ENCODE results near the gene MAP3K6.
A peak's percentile ranks its signal among the peaks of the same experiment; 100 is the strongest.

MAP3K6 gene

DNA sequence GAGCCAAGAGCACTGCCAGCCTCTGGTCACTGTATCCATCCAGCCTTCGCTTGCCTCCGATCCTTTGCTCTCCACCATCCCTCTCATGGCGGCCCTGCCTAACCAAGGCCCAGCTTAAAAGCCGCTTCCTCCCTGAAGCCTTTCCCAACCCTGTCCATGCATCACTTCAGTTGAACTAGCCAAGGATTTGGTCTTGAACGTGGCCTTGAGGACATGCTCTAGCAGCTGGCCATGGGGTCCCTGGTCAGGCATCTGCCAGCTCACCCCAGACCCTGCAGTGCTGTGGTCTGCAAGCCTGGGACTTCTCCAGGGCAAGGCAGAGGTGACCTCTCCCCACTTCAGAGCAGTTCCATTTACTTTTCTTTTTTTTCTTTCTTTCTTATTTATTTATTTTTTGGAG lies 30.0 kb downstream of the MAP3K6 start:
- DNase-seq (ENCODE audit: low read depth in 3 of 3, low spot score in 1 of 3) = no peak

DNA sequence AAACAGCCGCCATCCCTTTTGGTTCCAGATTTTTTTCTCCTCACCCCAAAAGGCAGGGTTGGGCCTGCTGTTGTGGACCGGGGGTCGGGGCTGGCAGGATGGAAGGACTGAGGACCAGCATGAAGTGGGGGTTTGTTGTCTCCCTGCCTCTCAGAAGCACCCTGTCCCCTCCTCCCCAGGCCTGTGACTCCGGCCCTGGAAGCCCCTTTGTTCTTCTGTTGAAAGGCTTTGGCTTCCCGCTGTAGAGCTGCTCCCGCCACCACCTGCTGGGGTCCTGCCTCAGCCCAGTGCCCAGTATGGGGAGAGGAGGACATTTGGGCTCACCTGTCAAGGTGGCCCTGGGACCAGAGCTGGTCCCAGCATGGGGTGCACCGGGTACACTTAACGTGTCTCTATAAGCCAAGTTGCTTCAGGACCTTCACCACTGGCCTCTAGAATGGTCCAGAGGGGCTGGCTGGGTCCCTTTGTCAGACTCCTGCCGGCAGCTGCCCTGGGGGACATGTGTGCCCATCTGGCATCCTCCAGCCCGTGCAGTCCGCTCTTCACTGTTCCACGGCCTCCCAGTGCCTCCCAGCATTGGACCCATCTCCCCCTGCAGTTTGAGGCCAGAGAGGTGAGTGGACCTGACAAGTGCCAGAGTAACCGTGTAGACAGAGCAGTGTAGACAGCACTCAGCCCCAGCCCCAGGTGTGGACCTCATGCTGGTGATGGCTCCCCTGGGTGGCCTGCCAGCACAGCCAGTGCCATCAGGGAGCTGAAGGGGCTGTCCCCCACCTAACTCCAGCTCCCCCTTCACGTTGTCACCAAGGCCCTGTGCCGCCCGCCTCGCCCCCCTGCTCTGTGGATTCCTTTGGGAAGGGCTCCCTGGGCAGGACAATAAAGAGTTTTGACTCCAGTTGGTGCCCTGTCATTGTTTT lies 31.0 kb downstream of the MAP3K6 start:
- DNase-seq (ENCODE audit: low read depth in 3 of 3, low spot score in 1 of 3) = no peak

DNA sequence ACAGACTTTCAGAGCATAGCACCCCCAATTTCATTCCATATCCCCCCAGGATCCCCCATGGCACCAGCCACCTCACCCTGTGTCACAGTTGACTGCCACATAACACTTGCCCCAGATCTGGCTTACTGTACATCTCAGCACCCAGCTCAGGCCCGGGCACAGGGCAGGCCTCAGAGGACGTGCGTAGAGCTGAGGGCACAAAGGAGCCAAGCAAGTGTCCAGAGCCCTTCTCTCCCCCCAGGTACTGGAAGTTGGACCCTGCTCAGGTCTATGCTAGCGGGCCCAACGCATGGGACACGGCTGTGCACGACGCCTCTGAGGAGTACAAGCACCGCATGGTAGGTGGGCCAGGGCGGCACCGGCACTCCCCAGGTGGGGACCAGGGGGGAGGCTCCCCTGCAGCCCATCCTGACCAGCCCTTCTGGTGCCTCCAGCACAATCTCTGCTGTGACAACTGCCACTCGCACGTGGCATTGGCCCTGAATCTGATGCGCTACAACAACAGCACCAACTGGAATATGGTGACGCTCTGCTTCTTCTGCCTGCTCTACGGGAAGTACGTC lies 33.0 kb downstream of the MAP3K6 start:
- DNase-seq (ENCODE audit: low read depth in 3 of 3, low spot score in 1 of 3) = no peak

DNA sequence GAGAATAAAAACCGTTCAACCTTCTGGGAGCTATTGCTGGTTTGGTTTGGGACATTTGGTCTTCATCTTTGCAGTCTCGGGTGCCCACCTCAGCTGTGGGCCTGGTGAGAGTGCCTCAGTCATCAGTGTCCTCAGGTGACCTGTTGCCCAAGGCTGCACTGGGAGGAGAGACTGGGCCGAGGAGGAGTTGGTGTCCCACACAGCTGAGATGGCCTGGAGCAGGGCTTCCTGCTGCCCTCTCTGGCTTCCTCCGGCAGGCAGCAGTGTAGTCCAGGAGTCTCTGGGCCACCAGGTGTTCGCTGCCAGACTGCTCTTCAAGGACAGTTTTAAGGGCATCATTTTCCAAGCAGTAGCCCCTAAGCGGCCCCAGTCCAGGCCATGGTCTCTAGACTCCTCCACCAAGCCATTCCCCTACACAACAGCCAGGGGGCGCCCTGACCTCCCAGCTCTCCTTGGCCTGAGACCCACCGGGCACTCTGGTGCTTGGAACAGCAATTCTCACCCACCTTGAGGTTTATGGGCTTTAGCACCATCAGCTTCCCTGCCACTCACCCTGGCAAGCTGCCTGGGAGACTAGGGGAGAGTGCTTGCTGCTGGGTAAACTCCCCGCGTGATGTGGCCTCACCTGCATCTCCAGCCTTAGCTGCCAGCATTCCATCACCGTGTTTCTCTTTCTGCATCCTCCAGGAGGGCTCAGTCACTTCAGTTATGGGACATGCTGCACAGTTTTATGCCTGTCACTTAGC lies 34.1 kb downstream of the MAP3K6 start:
- DNase-seq (ENCODE audit: low read depth in 3 of 3, low spot score in 1 of 3) = peak in 1 of 3 donors; percentile 36

DNA sequence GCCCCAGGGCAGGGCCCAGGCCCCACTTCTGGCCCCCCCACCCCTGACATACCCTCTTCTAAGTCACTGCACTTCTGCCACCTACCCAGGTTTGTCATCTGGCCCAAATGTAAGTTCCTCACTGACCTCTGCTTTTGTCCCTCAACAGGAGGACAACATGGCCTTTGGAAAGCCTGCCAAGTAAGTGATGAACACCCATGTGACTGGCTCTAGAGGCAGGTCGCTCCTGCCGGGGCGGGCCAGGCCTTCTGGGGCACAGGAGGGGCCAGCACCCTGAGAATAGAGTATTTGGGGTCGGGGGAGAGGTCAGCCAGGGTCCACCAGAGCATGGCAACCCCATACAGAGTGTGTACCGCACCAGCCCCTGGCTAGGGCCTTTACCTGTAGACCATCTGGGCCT lies 34.8 kb downstream of the MAP3K6 start:
- no peak for DNase-seq (ENCODE audit: low read depth in 3 of 3, low spot score in 1 of 3)

DNA sequence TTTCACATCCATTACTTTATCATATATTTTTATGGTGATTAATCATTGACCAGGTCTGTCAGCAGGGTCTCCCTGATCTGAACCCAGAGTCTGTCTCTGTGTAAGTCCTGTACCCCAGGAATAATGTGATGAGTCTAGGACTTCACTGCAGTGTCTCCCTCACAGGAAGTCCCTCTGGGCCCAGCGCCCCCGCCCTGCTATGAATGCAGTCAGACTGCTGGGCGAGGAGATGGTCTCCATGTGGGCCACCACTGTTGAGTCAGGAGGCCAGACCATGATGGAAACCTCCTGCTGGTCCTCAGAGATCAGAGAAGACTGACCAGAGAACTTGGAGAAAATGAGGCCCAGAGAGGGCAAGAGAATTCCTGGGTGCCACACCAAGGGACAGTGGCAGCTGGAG lies 35.3 kb downstream of the MAP3K6 start:
- DNase-seq (ENCODE audit: low read depth in 3 of 3, low spot score in 1 of 3) = no peak

DNA sequence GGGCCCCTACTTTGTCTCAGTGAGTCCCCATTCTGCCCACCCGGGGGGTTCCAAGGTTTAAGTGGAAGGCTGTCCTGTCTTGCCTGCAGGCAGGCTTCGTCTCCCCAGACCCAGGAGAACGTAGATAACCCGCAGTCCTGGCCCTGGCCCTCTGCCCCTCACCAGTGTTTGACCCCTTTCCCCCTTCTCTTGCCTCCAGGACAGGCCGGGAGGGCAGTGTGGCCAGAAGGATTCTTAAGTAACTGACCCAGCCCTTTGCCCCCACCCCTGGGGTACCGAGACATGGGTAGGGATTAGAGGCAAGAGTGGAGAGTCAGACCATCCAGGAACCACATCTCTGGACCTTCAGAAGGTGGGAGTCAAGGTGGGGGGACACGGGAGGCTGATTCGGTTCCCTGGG lies 36.0 kb downstream of the MAP3K6 start:
- no peak for DNase-seq (ENCODE audit: low read depth in 3 of 3, low spot score in 1 of 3)

DNA sequence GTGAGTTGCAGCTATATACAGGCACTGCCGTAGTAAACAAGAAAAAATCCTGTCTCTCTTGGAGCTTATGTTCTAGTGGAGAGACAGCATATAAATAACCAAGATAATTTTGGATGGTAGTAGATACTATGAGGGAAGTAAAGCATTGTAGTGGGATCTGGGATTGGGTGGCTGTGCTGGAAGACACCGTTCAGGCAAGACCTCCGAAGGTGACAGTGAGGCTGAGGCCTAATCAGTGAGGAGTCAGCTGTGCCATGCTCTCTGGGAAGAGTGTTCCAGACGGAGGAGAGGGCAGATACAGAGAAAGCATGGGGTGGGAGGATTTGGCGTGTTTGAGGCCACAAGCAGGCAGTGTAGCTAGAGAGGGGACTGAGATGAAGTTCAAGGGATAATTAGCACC lies 38.8 kb downstream of the MAP3K6 start:
- no peak for DNase-seq (ENCODE audit: low read depth in 3 of 3, low spot score in 1 of 3)

DNA sequence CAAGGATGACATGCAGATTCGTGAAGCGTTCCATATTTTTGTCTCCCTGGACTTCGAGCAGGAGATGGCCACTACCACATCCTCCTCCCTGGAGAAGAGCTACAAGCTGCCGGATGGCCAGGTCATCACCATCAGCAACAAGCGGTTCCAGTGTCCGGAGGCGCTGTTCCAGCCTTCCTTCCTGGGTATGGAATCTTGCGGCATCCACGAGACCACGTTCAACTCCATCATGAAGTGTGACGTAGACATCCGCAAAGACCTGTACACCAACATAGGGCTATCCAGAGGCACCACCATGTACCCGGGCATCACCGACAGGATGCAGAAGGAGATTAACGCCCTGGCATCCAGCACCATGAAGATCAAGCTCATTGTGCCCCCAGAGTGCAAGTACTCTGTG lies 41.5 kb downstream of the MAP3K6 start:
- DNase-seq (ENCODE audit: low read depth in 3 of 3, low spot score in 1 of 3) = no peak

DNA sequence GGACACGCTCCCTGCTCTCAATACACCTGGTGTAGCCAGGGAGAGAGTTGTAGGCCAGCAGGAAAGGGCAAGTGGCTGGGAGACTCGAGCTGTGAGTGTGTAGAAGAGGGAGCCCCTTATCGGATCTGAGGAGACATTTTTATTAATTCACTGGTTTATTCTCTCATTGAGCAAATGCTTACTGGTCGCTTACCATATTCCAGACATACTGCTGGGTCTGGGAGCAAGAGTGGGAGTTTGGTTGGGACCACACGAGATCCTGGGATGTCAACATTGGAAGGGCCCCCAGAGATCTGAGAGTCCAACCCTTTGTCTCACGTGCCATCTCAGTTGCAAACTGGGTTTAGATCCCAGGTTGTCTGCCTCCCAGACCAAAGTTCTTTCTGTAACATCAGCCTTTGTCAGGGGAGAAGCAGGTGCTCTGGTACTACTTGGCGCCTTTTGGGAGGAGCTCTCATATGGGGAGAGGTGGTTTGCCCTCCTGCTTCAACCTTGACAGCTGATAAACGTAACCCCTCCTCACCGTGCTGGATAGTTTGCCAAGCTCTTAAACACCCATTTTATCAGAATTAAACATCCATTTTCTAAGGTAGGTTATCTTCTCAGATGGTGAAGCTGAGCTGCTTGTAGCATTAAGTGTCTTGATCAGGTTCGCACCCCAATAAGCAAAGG lies 44.1 kb downstream of the MAP3K6 start:
- no peak for DNase-seq (ENCODE audit: low read depth in 3 of 3, low spot score in 1 of 3)

DNA sequence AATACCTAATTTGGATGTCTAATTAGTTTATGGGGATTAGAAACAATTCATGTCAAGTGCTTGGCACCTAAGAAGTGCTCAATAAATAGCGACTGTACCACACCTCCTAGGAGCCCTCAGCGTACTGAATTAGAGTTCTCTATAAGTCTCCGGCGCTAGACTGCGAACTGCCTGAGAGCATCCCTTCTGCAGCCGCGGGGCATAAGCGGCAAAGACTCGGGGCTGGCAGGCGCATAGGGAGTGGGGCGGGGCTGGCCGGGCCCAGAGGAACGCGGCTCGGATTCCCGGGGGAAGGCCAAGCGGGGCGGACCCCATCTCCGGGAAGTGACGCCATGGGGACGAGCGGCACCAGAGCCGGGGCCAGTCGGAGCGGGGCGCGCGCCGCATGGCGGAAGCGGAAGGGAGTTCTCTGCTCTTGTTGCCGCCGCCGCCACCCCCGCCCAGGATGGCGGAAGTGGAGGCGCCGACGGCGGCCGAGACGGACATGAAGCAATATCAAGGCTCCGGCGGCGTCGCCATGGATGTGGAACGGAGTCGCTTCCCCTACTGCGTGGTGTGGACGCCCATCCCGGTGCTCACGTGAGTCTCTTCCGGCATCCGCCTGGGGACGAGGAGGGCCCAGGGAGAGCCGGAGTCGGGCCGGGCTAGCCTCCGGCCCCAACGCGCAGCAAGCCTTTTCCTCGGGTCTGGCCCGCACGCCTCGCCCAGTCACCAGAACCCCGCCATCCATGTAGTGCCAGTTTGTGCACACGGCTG lies 44.8 kb downstream of the MAP3K6 start, which contains the start of gene TMEM222:
Gene TMEM222, plus strand, starts transcription at position 351 of the 756 bp plus-strand sequence. Its CDS starts 35 bp downstream, at position 386.
- peak; percentile 91 to 96 (median 95) for DNase-seq (ENCODE audit: low read depth in 3 of 3, low spot score in 1 of 3)

DNA sequence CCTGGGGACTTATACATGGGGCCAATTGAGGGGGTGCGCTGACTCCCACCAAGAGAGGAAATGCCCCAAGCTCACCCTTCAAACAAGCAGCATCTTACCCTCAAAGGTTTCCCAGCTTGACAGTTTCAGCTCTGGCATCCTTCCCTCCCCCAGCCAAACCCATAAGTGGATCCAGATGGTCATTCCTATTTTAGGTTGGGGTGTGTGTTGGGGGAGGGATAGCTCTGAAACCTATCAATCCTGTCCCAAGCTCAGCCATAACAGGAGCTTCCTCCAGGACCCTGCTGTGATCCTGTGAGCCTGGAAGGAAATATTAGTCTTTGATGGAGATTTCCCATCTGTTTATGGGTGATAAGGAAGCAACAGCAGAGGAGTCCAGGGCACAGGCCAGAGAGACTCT lies 48.2 kb downstream of the MAP3K6 start:
- no peak for DNase-seq (ENCODE audit: low read depth in 3 of 3, low spot score in 1 of 3)

DNA sequence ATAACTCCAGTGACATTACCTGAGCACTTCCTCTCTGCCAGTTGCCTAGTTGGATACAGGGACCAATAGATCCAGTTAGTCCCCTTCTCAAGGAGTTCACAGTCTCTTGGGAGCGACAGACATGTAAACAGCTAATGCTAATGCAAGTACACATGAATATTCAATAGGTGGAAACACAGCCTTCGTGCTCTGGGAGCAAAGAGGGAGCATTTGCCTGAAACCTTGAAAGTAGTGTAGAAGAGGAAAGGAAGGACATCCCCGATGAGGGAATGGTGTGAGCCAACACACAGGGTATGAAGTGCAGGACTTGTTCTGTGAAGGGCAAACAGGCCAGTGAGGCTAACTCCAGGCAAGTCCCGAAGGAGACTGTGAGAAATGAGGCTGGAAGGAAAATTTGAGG lies 48.6 kb downstream of the MAP3K6 start:
- no peak for DNase-seq (ENCODE audit: low read depth in 3 of 3, low spot score in 1 of 3)

DNA sequence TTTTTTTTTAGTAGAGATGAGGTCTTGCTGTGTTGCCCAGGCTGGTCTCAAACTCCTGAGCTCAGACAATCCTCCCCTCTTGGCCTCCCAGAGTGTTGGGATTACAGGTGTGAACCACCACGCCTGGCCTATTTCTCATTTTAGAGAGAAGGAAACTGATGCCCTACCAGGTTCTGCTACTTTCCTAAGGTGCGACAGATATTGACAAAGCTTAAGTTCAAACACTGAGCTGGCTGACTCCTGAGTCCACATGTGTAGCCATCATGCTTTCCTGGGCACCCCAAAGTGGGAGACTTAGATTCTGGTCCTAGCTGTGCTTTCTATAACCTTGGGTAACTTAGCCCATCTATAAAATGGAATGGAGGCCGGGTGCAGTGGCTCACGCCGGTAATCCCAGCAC lies 49.9 kb downstream of the MAP3K6 start:
- no peak for DNase-seq (ENCODE audit: low read depth in 3 of 3, low spot score in 1 of 3)

DNA sequence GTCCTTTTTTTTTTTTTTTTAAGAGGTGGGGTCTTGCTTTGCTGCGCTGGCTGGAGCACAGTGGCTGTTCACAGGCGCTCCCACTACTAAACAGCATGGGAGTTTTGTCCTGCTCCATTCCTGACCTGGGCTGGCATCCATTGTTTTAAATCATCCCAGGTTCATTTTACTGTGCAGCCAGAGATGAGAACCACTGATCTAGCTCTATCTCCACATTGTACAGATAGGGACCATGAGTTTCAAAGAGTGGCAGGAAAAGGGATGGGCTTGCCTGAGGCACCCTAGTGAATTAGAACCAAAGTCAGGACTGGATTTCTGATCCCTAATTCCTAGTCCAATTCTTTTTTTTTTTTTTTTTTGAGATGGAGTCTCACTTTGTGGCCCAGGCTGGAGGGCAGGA lies 52.0 kb downstream of the MAP3K6 start:
- DNase-seq (ENCODE audit: low read depth in 3 of 3, low spot score in 1 of 3) = no peak

DNA sequence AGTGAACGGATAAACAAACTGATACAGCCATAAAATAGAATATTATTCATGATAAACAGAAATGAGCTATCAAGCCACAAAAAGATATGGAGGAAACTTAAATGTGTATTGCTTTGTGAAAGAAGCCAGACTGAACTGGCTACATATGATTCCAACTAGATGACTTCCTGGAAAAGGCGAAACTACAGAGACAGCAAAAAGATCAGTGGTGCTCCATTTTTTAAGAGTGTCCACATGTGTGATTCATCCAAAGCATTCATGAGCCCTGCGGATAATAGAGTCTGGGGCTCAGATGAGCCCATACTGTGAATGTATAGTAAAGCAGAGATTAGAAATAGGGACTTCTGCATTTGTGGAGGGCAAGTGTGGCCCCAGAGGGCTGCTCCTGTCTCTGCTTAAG lies 52.6 kb downstream of the MAP3K6 start:
- no peak for DNase-seq (ENCODE audit: low read depth in 3 of 3, low spot score in 1 of 3)

DNA sequence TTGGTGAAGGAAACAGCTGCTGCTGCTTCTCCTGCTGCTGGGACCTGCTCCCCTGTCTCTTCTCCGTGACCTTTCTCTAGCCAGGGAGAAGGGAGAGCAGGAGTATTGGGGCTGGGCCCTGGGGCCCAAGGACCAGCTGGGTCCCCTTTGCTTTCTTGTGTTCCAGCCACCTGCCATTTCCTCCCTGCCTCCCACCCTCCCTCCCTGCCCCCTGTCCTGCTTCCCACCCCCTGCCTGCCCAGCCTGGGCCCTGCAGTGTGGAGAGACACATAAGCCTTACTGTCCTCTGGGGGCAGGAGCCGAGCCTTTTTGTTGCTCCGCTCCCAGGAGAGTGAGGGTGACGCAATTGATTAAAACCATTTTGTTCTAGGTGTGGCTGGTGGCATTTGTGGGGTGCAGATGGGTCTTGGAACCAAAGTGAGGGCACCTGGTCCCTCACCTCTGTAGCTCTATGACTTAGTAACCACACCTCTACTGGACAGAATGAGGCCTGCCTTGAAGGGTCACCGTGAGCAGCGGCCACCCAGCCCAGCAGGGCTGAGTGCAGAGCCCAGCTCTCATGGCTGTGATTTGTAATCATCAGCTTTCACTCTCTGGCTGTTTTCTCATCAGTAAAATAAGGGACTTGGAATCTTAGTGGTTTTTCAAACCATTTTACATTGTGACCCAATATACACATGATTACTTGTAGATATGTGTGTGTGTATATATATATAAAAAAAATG lies 58.7 kb downstream of the MAP3K6 start:
- DNase-seq (ENCODE audit: low read depth in 3 of 3, low spot score in 1 of 3) = no peak

DNA sequence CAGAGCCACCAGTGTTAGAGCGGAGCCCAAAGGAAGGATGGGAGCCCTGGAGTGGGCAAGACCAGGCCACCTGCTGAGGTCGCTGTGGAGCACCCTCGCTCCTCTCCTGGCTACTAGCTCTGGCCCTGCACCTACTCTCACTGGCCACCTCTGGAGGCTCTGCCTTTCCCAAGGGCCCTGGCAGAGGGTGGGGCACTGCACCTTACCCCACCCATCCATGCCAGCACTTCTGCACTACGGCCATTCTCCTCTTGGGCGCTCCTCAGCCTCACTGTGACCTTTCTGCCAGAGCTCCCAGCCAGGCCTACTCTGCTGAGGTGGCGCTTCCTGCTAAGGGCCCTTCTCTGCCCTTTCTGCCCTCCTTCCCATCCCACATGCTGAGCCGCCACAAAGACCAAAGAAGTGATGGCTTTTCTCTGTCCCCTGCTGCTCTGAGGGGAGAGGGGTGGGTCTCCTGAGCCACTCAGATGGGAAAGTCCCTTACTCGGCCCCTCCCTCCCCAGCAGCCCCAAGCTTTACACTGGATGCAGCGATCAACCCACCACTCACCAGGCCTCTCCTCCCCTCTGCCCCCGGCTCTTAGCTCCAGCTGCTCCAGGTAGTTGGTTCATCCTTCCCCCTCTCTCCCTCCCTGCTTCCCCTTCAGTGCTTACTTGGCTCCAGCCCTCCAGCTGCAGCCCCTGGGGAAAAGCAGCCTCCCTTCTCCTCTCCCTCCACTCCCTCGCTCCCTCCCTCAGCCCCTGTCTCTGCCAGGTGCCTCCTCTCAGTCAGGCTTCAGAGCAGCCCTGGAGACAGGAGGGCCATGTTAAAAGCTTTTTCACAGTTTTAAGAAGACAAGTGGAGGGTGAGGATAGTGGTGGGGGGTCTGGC lies 59.6 kb downstream of the MAP3K6 start:
- no peak for DNase-seq (ENCODE audit: low read depth in 3 of 3, low spot score in 1 of 3)

DNA sequence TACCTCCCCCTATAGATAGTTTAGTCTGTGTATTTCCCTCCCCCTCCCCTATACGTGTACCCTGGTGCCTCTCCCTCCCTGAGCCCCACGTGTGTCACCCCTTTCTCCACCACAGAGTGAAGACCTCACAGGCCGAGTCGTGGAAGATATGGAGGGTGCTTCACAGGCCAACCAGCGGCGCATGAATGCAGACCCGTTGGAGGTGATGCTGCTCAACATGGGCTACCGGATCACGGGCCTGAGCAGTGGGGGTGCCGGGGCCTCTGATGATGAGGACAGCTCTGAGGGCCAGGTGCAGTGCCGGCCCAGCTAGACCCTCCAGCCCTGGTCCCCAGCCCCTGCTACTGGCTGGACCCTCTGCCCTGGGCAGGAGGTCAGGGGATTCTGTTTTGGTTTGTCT lies 60.7 kb downstream of the MAP3K6 start:
- DNase-seq (ENCODE audit: low read depth in 3 of 3, low spot score in 1 of 3) = no peak
